ENCODE results near the gene ZNF132. TPM values are rescaled to one million over a fixed set of nuclear protein-coding genes. Genes with fewer than 3 reads are reported as not detected.
A peak's percentile ranks its signal among the peaks of the same experiment; 100 is the strongest.

The ZNF132 gene
- total RNA-seq, 1 experiment from 2014 or later = not detected

DNA sequence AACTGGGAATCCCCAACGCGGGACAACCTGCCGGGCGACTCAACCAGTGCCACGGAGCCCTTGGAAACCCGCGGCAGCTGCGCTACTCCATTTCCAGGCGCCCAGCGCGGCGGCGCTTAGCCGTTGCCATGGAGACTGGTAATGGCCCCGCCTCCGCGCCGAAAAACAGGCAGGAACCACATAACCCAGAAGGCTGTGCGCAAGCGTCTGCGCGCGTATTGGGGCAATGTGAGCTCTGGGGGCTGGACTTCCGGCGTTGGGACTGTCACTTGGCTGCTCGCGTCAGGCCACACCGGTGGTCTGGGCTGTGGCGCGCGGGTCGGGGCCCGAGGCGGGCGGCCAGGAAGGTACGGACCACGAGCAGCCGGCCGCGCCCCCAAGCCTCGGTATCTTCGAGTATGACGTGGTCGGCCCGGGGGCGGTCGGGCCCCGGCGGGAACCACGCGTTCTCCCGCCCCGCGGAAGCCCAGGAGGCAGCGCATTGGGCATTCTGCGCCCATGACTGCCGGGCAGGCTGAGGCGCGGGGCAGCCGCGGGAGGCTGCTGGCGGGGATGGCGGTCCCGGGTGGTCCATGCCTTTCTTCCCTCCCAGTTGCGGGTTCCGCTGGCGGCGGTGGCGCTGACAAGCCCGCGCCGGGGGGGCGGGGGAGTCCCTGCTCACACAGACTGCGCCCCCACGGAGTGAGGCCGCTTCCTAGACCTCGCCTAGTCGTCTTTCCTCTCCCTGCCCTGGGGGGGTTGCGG is 11.6 kb upstream of the ZNF132 start, which contains the start of gene ZNF324B:
ZNF324B (plus strand) TSS at position 265 of the 744 bp plus-strand sequence. CDS start 2,080 bp downstream, outside the sequence.
- H4K20me1 ChIP-seq (ENCODE audit: insufficient read depth) = no peaks in the 10 kb centered on the region
- peak; percentile 90 for DNase-seq (ENCODE audit: low read depth, low spot score)
- H3K4me1 ChIP-seq (ENCODE audit: control insufficient read depth in 1 of 2, insufficient read depth in 2 of 2, low read length in 2 of 2) = peaks cover 6 to 10% of the 10 kb centered on the region in 2 experiments; a peak in 2 of 4 replicates
- no peaks in the 10 kb centered on the region for H3K9me2 ChIP-seq (ENCODE audit: insufficient read depth)
- BruUV-seq (replicated peaks) = no TSS peak
- peak; percentile 94 for ATAC-seq
- no peaks in the 10 kb centered on the region for H3K79me2 ChIP-seq (ENCODE audit: insufficient read depth, low read length)
- peak within 1 kb of the TSS; percentile 62 to 73 for H3K4me3 ChIP-seq (replicated peaks in 1 of 2; ENCODE audit: low read depth in 1 of 2, low read length in 2 of 2)
- H3K36me3 ChIP-seq (ENCODE audit: control insufficient read depth in 1 of 2, insufficient read depth in 2 of 2, low read length in 2 of 2) = peaks cover 0 to 2% of the 10 kb centered on the region in 2 experiments; a peak in 2 of 4 replicates
- intact Hi-C loops (cut with micrococcal nuclease) = loop anchor here (5.0 kb wide), 1 partner anchor 44 kb away; the partner anchor contains the start of gene ZNF584
- peaks cover 6 to 11% of the 10 kb centered on the region in 2 experiments; a peak in 2 of 4 replicates for H3K9me3 ChIP-seq (ENCODE audit: control insufficient read depth in 1 of 2, insufficient read depth in 1 of 2, low read depth in 1 of 2, low read length in 2 of 2)
- H2AFZ ChIP-seq (ENCODE audit: low read depth, low read length, poor library complexity, severe bottlenecking) = no peak within 1 kb of the TSS
- no peaks in the 10 kb centered on the region for H3K27me3 ChIP-seq (ENCODE audit: insufficient read depth, low read length)
- POLR2A ChIA-PET = interaction anchor here (0.6 to 0.8 kb wide), 2 partner anchors 16 to 43 kb away, joined by 4 read pairs; partner anchors contain the start of gene ZNF584
- H3K27ac ChIP-seq (ENCODE audit: low read depth, low read length) = peak within 1 kb of the TSS; percentile 66; the same call in 1 of the 2 replicates
- CTCF ChIA-PET = no interaction called here
- RAD21 ChIA-PET (ENCODE audit: low non-redundant PET in 1 of 2, low total read pairs in 2 of 2, uncharacterized antibody in 2 of 2, unreplicated experiment in 2 of 2) = no interaction called here
- peak within 1 kb of the TSS; percentile 83 for H3K4me2 ChIP-seq (ENCODE audit: low read length)
- TF ChIP-seq YY1 (IDR thresholded peaks at IDR 0.05; ENCODE audit: extremely low read depth, insufficient replicate concordance, low read depth, low read length) = peak; percentile 68
- TF ChIP-seq SP1 (IDR thresholded peaks at IDR 0.05; ENCODE audit: low read depth) = peak; percentile 81
- TF ChIP-seq, protein P1, sequence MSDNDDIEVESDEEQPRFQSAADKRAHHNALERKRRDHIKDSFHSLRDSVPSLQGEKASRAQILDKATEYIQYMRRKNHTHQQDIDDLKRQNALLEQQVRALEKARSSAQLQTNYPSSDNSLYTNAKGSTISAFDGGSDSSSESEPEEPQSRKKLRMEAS (IDR thresholded peaks at IDR 0.05) = peak; percentile 71
- TF ChIP-seq SIN3A (IDR thresholded peaks at IDR 0.05; ENCODE audit: low read depth) = peak; percentile 74; the same call in 1 of the 2 replicates
- no peak; the same call in 1 of the 2 replicates for TF ChIP-seq ELF1 (IDR thresholded peaks at IDR 0.05; ENCODE audit: borderline replicate concordance, low read depth)
- TF ChIP-seq POLR2AphosphoS5 (IDR thresholded peaks at IDR 0.05; ENCODE audit: low read depth, low read length) = peak; percentile 70
- TF ChIP-seq CEBPB (IDR thresholded peaks at IDR 0.05; ENCODE audit: low read depth) = no peak
- TF ChIP-seq RAD21 (IDR thresholded peaks at IDR 0.05; ENCODE audit: low read depth) = no peak
- TF ChIP-seq EGR1 (IDR thresholded peaks at IDR 0.05; ENCODE audit: low read depth) = peak; percentile 72
- no peak for TF ChIP-seq ZNF274 (IDR thresholded peaks at IDR 0.05; ENCODE audit: low read depth, low read length)
- peak; percentile 69; the same call in 1 of the 2 replicates for TF ChIP-seq ZFX (IDR thresholded peaks at IDR 0.05)
- TF ChIP-seq SRF (IDR thresholded peaks at IDR 0.05; ENCODE audit: low read depth) = no peak
- TF ChIP-seq, protein P2, sequence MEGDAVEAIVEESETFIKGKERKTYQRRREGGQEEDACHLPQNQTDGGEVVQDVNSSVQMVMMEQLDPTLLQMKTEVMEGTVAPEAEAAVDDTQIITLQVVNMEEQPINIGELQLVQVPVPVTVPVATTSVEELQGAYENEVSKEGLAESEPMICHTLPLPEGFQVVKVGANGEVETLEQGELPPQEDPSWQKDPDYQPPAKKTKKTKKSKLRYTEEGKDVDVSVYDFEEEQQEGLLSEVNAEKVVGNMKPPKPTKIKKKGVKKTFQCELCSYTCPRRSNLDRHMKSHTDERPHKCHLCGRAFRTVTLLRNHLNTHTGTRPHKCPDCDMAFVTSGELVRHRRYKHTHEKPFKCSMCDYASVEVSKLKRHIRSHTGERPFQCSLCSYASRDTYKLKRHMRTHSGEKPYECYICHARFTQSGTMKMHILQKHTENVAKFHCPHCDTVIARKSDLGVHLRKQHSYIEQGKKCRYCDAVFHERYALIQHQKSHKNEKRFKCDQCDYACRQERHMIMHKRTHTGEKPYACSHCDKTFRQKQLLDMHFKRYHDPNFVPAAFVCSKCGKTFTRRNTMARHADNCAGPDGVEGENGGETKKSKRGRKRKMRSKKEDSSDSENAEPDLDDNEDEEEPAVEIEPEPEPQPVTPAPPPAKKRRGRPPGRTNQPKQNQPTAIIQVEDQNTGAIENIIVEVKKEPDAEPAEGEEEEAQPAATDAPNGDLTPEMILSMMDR (IDR thresholded peaks at IDR 0.05 in 2 of 3, conservative IDR thresholded peaks at IDR 0.05 in 1 of 3; ENCODE audit: borderline replicate concordance in 1 of 3, insufficient read depth in 1 of 3, low read depth in 2 of 3, low read length in 2 of 3) = no peak
- H3K9ac ChIP-seq (ENCODE audit: low read length) = peak within 1 kb of the TSS; percentile 81

All from HCT116 (cell line).